HEK293 (cell line): ENCODE data around the gene SNTG2.

ENCODE experiments used
- CTCF ChIA-PET: fragments of 350-600 bp; formaldehyde crosslinking; extraction: SDS; loops from one replicate; lab custom pipeline; 2021; ENCODE audit warnings: antibody characterized with exemption; lab: Yijun Ruan, JAX
- POLR2A ChIA-PET: fragments of 300-600 bp; formaldehyde crosslinking; extraction: SDS; loops from one replicate; lab custom pipeline; 2020; ENCODE audit warnings: antibody characterized with exemption, inconsistent platforms; lab: Yijun Ruan, JAX
- H3K27ac ChIP-seq: fragments of 200-500 bp; sonication (Bioruptor generic); 2 replicates; pipeline ENCODE4 v1.5.1; 2014; ENCODE audit warnings: low read depth, low read length, control low read depth, inconsistent platforms; ENCODE audit errors: extremely low read depth
- H3K36me3 ChIP-seq, 2 experiments: fragments of 200-500 bp in 1 of 2; sonication (Bioruptor generic) in 1 of 2; 1 replicate in 1 of 2; 2 replicates in 1 of 2; pipeline ENCODE4 v1.5.1; 2014 to 2017; ENCODE audit warnings: inconsistent platforms in 2 of 2, low read length in 2 of 2; ENCODE audit not compliant: control insufficient read depth in 2 of 2, insufficient read depth in 1 of 2
- H3K4me1 ChIP-seq: fragments of 200-500 bp; sonication (Bioruptor generic); 2 replicates; pipeline ENCODE4 v1.5.1; 2014; ENCODE audit warnings: mild to moderate bottlenecking, low read length, inconsistent platforms; ENCODE audit not compliant: control insufficient read depth, insufficient read depth
- H3K4me3 ChIP-seq: 2 replicates; pipeline ENCODE4 v1.5.1; 2011; ENCODE audit warnings: low read depth, mild to moderate bottlenecking, control low read depth, low read length, moderate library complexity
- H3K9me3 ChIP-seq: fragments of 200-500 bp; sonication (Bioruptor generic); 2 replicates; pipeline ENCODE4 v1.5.1; 2014; ENCODE audit warnings: low read depth, low read length, inconsistent platforms; ENCODE audit not compliant: control insufficient read depth, insufficient read depth
- IKZF3 ChIP-seq: fragments of 450-650 bp; IDR thresholded peaks from 2 replicates; pipeline ENCODE4 v1.5.0; 2018; ENCODE audit warnings: missing biosample characterization, mild to moderate bottlenecking, missing genetic modification characterization, moderate library complexity
- KLF16 ChIP-seq: fragments of 450-650 bp; formaldehyde crosslinking; IDR thresholded peaks from 2 replicates; pipeline ENCODE4 v1.5.1; 2017; ENCODE audit warnings: missing biosample characterization, missing genetic modification characterization
- KLF9 ChIP-seq: fragments of 450-650 bp; formaldehyde crosslinking; IDR thresholded peaks from 2 replicates; pipeline ENCODE4 v1.5.1; 2016; ENCODE audit warnings: missing biosample characterization, missing genetic modification characterization, low read depth
- RBAK ChIP-seq: fragments of 450-650 bp; formaldehyde crosslinking; IDR thresholded peaks from 2 replicates; pipeline ENCODE4 v1.5.1; 2016; ENCODE audit warnings: missing biosample characterization, missing genetic modification characterization
- ZBTB17 ChIP-seq: fragments of 450-650 bp; formaldehyde crosslinking; IDR thresholded peaks from 2 replicates; pipeline ENCODE4 v1.5.1; 2016; ENCODE audit warnings: missing biosample characterization, missing genetic modification characterization
- ZFP37 ChIP-seq: fragments of 450-650 bp; formaldehyde crosslinking; IDR thresholded peaks from 2 replicates; pipeline ENCODE4 v1.5.1; 2016; ENCODE audit warnings: missing biosample characterization, missing genetic modification characterization
- ZNF10 ChIP-seq: fragments of 450-650 bp; formaldehyde crosslinking; IDR thresholded peaks from 2 replicates; pipeline ENCODE4 v1.5.1; 2017; ENCODE audit warnings: missing biosample characterization, missing genetic modification characterization
- ZNF121 ChIP-seq: fragments of 450-650 bp; formaldehyde crosslinking; IDR thresholded peaks from 2 replicates; pipeline ENCODE4 v1.5.1; 2016; ENCODE audit warnings: missing biosample characterization, missing genetic modification characterization
- ZNF146 ChIP-seq: fragments of 450-650 bp; formaldehyde crosslinking; IDR thresholded peaks from 2 replicates; pipeline ENCODE4 v1.5.1; 2016; ENCODE audit warnings: missing biosample characterization, missing genetic modification characterization
- ZNF155 ChIP-seq: fragments of 450-650 bp; formaldehyde crosslinking; IDR thresholded peaks from 2 replicates; pipeline ENCODE4 v1.5.1; 2016; ENCODE audit warnings: missing biosample characterization, missing genetic modification characterization
- ZNF19 ChIP-seq: fragments of 450-650 bp; formaldehyde crosslinking; IDR thresholded peaks from 2 replicates; pipeline ENCODE4; 2016; ENCODE audit warnings: missing biosample characterization, missing genetic modification characterization, low read depth
- ZNF354C ChIP-seq: fragments of 450-650 bp; formaldehyde crosslinking; IDR thresholded peaks from 2 replicates; pipeline ENCODE4 v1.5.1; 2016; ENCODE audit warnings: missing biosample characterization, missing genetic modification characterization, low read depth, borderline replicate concordance
- ZNF426 ChIP-seq: fragments of 450-650 bp; formaldehyde crosslinking; IDR thresholded peaks from 2 replicates; pipeline ENCODE4 v1.5.1; 2017; ENCODE audit warnings: missing biosample characterization, missing genetic modification characterization, mild to moderate bottlenecking, inconsistent platforms, moderate library complexity
- ZNF48 ChIP-seq: fragments of 450-650 bp; formaldehyde crosslinking; IDR thresholded peaks from 2 replicates; pipeline ENCODE4 v1.5.1; 2016; ENCODE audit warnings: missing biosample characterization, missing genetic modification characterization
- ZNF660 ChIP-seq: fragments of 450-650 bp; IDR thresholded peaks from 2 replicates; pipeline ENCODE4 v1.5.1; 2018; ENCODE audit warnings: missing biosample characterization, mild to moderate bottlenecking, missing genetic modification characterization
- ZNF664 ChIP-seq: fragments of 450-650 bp; formaldehyde crosslinking; IDR thresholded peaks from 2 replicates; pipeline ENCODE4 v1.5.1; 2016; ENCODE audit warnings: missing biosample characterization, missing genetic modification characterization
- ZNF837 ChIP-seq: fragments of 450-650 bp; formaldehyde crosslinking; IDR thresholded peaks from 2 replicates; pipeline ENCODE4 v1.5.1; 2016; ENCODE audit warnings: missing biosample characterization, missing genetic modification characterization
- TF ChIP-seq, protein P1 (sequence below): IDR thresholded peaks from 2 replicates; pipeline ENCODE4 v1.6.1; 2011; ENCODE audit warnings: mild to moderate bottlenecking, low read depth, low read length, borderline replicate concordance
- TF ChIP-seq, protein P2 (sequence below): fragments of 450-650 bp; formaldehyde crosslinking; IDR thresholded peaks from 2 replicates; pipeline ENCODE4 v1.5.1; 2016; ENCODE audit warnings: missing biosample characterization, missing genetic modification characterization

SNTG2 gene

DNA sequence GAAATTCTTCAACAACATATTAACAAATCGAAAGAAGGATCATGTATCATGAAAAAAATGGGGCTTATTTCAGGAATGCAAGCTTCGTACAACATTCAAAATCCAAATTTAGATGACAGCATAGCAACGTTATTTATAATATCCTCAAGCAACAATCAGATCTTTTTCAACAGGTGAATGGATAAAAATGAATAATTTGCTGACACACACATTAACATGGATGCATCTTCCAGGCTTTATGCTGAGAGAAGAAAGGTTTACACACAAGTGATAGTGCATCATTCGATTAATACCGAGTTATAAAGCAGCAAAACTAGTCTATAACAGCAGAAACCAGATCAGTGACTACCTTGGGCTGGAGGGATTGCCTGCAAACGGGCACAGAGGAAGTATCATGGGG, 253.1 kb downstream of the SNTG2 start:
- Histone ChIP-seq H3K4me3 (no peak overlapping the region), H3K4me1 (no peaks in the 10 kb centered on the region), H3K36me3 (no peaks in the 10 kb centered on the region), H3K27ac (no peak overlapping the region), H3K9me3 (no peaks in the 10 kb centered on the region)
- CTCF ChIA-PET, result no interaction called here
- TF ChIP-seq ZNF660 (tag by site-specific recombination) (no peak), ZNF121 (tag by site-specific recombination) (no peak), ZNF146 (tag by site-specific recombination) (no peak), IKZF3 (tag by site-specific recombination) (no peak), ZNF664 (tag by site-specific recombination) (no peak), ZFP37 (tag by site-specific recombination) (no peak), ZBTB17 (tag by site-specific recombination) (no peak), ZNF354C (tag by site-specific recombination) (no peak)
- POLR2A ChIA-PET, result no interaction called here

DNA sequence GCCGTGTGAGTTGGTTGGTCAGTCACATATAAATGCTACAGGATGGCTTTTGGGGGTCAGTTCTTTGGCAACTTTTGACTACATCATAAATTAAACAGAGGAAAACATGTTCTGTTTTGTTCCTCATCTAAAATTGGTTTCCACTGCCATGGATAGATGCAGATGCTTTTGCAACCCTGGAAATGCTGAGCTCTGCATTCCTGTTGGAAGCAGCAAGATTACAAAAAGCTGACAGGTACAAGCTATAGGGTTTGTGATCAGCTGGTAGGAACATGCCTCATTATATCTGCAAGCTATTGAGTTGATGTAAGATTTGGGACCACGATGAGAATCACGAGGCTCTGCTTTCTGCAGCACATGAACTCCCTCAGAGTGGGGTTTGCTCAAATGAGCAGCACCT, 255.2 kb downstream of the SNTG2 start:
- TF ChIP-seq IKZF3 (tag by site-specific recombination) (no peak), KLF9 (tag by site-specific recombination) (no peak), ZNF837 (tag by site-specific recombination) (no peak), ZNF10 (tag by site-specific recombination) (no peak), RBAK (tag by site-specific recombination) (no peak), ZNF19 (tag by site-specific recombination) (no peak), KLF16 (no peak), ZNF426 (tag by site-specific recombination) (no peak)
- TF ChIP-seq, protein P1, sequence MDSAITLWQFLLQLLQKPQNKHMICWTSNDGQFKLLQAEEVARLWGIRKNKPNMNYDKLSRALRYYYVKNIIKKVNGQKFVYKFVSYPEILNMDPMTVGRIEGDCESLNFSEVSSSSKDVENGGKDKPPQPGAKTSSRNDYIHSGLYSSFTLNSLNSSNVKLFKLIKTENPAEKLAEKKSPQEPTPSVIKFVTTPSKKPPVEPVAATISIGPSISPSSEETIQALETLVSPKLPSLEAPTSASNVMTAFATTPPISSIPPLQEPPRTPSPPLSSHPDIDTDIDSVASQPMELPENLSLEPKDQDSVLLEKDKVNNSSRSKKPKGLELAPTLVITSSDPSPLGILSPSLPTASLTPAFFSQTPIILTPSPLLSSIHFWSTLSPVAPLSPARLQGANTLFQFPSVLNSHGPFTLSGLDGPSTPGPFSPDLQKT, result no peak
- TF ChIP-seq, protein P2, sequence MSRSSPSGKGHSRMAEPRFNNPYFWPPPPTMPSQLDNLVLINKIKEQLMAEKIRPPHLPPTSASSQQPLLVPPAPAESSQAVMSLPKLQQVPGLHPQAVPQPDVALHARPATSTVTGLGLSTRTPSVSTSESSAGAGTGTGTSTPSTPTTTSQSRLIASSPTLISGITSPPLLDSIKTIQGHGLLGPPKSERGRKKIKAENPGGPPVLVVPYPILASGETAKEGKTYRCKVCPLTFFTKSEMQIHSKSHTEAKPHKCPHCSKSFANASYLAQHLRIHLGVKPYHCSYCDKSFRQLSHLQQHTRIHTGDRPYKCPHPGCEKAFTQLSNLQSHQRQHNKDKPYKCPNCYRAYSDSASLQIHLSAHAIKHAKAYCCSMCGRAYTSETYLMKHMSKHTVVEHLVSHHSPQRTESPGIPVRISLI (tag by site-specific recombination), result no peak
- TF ChIP-seq, all 188 proteins: peak for 0
- H3K36me3 ChIP-seq, result no peaks in the 10 kb centered on the region
- POLR2A ChIA-PET, result no interaction called here
- H3K9me3 ChIP-seq, result no peaks in the 10 kb centered on the region
- CTCF ChIA-PET, result no interaction called here
- H3K4me3 ChIP-seq, result no peak overlapping the region
- H3K27ac ChIP-seq, result no peak overlapping the region
- no peaks in the 10 kb centered on the region for H3K4me1 ChIP-seq

DNA sequence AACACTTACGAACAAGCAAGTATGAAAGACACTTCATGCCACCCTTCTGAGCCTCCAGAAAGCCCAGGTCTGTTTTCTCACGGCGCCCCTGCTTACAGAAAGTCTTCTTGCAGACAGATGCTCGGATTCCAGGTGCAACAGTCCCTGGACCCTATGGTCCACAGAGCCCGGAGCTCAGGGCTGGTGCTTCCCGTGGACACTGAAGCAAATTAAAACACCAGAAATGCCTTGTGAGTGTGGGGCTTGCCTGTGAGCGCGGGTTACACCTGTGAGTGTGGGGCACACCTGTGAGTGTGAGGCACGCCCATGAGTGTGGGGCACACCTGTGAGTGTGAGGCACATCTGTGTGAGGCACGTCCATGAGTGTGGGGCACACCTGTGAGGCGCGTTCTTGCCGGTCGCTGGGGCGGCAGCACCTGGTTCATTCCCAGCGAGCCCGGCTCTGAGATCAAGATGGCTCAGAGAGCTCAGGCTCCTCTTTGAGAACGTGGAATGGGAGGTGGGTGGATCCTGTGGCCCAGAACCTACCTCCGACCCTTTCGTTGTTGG, 257.4 kb downstream of the SNTG2 start:
- Histone ChIP-seq H3K4me3 (no peak overlapping the region), H3K4me1 (no peaks in the 10 kb centered on the region), H3K27ac (no peak overlapping the region), H3K36me3 (no peaks in the 10 kb centered on the region)
- CTCF ChIA-PET, result no interaction called here
- no peak for TF ChIP-seq ZNF155
- TF ChIP-seq, all 188 proteins: peak for 0
- no peaks in the 10 kb centered on the region for H3K9me3 ChIP-seq
- POLR2A ChIA-PET, result no interaction called here

DNA sequence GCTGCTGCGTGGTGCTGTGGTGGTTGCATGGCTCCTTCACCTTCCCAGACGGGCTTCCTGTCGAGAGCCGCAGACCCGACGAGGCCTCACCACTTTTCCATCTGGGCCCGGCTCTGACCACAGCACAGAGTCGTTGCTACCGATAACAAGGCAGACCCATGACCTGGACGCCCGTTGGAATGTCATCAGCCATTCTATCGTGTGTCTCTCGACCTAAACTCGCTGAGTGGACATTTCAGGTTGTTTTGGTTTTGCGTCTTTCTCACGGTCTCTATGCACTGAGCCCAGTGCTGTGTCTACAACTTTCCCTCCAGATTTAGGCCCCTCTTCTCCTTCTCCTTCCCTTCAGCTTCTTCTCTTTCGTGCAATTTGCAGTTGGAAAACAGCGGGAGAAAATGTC, 257.9 kb downstream of the SNTG2 start:
- ChIA-PET POLR2A (no interaction called here), CTCF (no interaction called here)
- no peak for TF ChIP-seq ZNF48
- H3K36me3 ChIP-seq, result no peaks in the 10 kb centered on the region
- no peaks in the 10 kb centered on the region for H3K9me3 ChIP-seq
- H3K4me1 ChIP-seq, result no peaks in the 10 kb centered on the region
- H3K4me3 ChIP-seq, result no peak overlapping the region
- no peak overlapping the region for H3K27ac ChIP-seq
